Esophagus squamous epithelium (tissue), 4 donors: ENCODE results near the gene ARF6.

ENCODE experiments used
- POLR2A ChIP-seq, 4 donors: fragments of 450-650 bp; IDR thresholded peaks; one replicate each; pipeline ENCODE4 v1.6.1; 2017; ENCODE audit warnings: antibody characterized with exemption in 4 of 4, mild to moderate bottlenecking in 4 of 4, moderate library complexity in 3 of 4
- TF ChIP-seq, protein P1 (sequence below), 6 experiments: fragments of 450-650 bp in 4 of 6; fragments of 200-600 bp in 2 of 6; sonication (generic) in 2 of 6; IDR thresholded peaks; one replicate each; pipeline ENCODE4 v1.5.1; 2016 to 2019; ENCODE audit warnings: antibody characterized with exemption in 6 of 6, mild to moderate bottlenecking in 4 of 6, moderate library complexity in 4 of 6

DNA sequence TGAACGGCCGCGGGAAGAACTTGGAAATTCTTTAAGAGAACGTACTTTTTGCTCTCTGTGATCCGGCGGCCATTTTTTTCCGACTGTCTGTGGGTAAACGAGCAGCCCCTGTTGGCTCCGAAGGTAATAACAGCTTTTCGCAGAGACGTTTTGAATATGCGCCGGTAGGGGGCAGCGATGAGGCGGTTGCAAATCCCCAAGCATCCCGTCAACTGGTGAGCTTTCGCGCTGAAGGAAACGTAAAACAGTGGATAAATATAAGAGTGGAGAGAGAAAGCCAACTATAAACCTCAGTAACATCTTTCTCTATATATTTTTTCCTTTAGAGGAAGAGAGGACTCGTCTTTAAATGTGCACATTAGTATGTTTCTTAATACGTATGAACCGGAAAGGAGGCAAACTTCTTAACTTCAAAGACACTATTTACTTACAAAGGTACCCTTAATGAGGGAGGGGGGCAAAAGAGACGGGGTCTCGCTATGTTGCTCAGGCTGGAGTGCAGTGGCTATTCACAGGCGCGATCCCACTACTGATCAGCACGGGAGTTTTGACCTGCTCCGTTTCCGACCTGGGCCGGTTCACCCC, 30.7 kb upstream of the ARF6 start:
- TF ChIP-seq POLR2A (IDR thresholded peaks at IDR 0.05): peak in 1 of 4 donors; percentile 47
- TF ChIP-seq, protein P1, sequence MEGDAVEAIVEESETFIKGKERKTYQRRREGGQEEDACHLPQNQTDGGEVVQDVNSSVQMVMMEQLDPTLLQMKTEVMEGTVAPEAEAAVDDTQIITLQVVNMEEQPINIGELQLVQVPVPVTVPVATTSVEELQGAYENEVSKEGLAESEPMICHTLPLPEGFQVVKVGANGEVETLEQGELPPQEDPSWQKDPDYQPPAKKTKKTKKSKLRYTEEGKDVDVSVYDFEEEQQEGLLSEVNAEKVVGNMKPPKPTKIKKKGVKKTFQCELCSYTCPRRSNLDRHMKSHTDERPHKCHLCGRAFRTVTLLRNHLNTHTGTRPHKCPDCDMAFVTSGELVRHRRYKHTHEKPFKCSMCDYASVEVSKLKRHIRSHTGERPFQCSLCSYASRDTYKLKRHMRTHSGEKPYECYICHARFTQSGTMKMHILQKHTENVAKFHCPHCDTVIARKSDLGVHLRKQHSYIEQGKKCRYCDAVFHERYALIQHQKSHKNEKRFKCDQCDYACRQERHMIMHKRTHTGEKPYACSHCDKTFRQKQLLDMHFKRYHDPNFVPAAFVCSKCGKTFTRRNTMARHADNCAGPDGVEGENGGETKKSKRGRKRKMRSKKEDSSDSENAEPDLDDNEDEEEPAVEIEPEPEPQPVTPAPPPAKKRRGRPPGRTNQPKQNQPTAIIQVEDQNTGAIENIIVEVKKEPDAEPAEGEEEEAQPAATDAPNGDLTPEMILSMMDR (IDR thresholded peaks at IDR 0.05): peak; percentile 96 to 100 (median 100)
